T-helper 2 cell treated with Interferon-gamma antibody and Interleukin-4, amounts not matched to agents 5 μg/mL and 100 μg/mL, for 36 hours (primary cell): ENCODE data around the gene DDC.
"Not testable (repeated sequence)": the region's sequence is repeated elsewhere in the genome, so short reads cannot be mapped to it uniquely, and the experiment has no call there.

Experiments
- DNase-seq: peaks from one replicate; pipeline ENCODE4 v3.0.0; 2021; ENCODE audit warnings: low spot score
- H3K27ac Mint-ChIP-seq: one replicate; pipeline ENCODE4 v1.8.0; 2021; ENCODE audit warnings: mild to moderate bottlenecking, mixed read lengths
- H3K27me3 Mint-ChIP-seq: one replicate; pipeline ENCODE4 v1.8.0; 2021; ENCODE audit warnings: low read depth, mixed read lengths
- H3K36me3 Mint-ChIP-seq: one replicate; pipeline ENCODE4 v1.8.0; 2021; ENCODE audit warnings: low read depth, mixed read lengths
- H3K4me1 Mint-ChIP-seq: one replicate; pipeline ENCODE4 v1.8.0; 2021; ENCODE audit warnings: low read depth, mixed read lengths
- H3K4me3 Mint-ChIP-seq: one replicate; pipeline ENCODE4 v1.8.0; 2022; ENCODE audit warnings: mild to moderate bottlenecking, moderate library complexity, mixed read lengths
- H3K9me3 Mint-ChIP-seq: one replicate; pipeline ENCODE4 v1.8.0; 2021; ENCODE audit warnings: mixed read lengths

Gene DDC

GRCh38 chr7:50555594-50556140 is 9.5 kb downstream of the DDC start:
- no peaks in the 10 kb centered on the region for H3K4me1 Mint-ChIP-seq
- no peak overlapping the region for H3K27ac Mint-ChIP-seq
- no peak overlapping the region for H3K4me3 Mint-ChIP-seq
- peaks cover 13% of the 10 kb centered on the region for H3K27me3 Mint-ChIP-seq
- DNase-seq: no peak
- H3K9me3 Mint-ChIP-seq: no peaks in the 10 kb centered on the region
- no peaks in the 10 kb centered on the region for H3K36me3 Mint-ChIP-seq

- H3K4me1 Mint-ChIP-seq: no peaks in the 10 kb centered on the region
- no peak overlapping the region for H3K27ac Mint-ChIP-seq
- H3K36me3 Mint-ChIP-seq: no peaks in the 10 kb centered on the region
- H3K9me3 Mint-ChIP-seq: no peaks in the 10 kb centered on the region
- H3K27me3 Mint-ChIP-seq: peaks cover 13% of the 10 kb centered on the region
- DNase-seq: no peak
- no peak overlapping the region for H3K4me3 Mint-ChIP-seq
Measured at GRCh38 chr7:50554431-50555322, 10.5 kb downstream of the DDC start.

GRCh38 chr7:50553973-50554372 is 11.2 kb downstream of the DDC start:
- Mint-ChIP-seq H3K27me3 (peaks cover 10% of the 10 kb centered on the region), H3K27ac (no peak overlapping the region), H3K36me3 (no peaks in the 10 kb centered on the region), H3K4me1 (no peaks in the 10 kb centered on the region), H3K4me3 (no peak overlapping the region), H3K9me3 (no peaks in the 10 kb centered on the region)
- no peak for DNase-seq

- H3K36me3 Mint-ChIP-seq: no peaks in the 10 kb centered on the region
- peaks cover 7% of the 10 kb centered on the region for H3K27me3 Mint-ChIP-seq
- no peak overlapping the region for H3K4me3 Mint-ChIP-seq
- H3K27ac Mint-ChIP-seq: no peak overlapping the region
- no peak for DNase-seq
- no peaks in the 10 kb centered on the region for H3K9me3 Mint-ChIP-seq
- H3K4me1 Mint-ChIP-seq: peaks cover 6% of the 10 kb centered on the region
Measured at GRCh38 chr7:50552921-50553320, 12.3 kb downstream of the DDC start.

GRCh38 chr7:50552139-50552538 is 13.1 kb downstream of the DDC start:
- H3K4me1 Mint-ChIP-seq: peaks cover 6% of the 10 kb centered on the region
- no peak overlapping the region for H3K4me3 Mint-ChIP-seq
- peaks cover 5% of the 10 kb centered on the region for H3K27me3 Mint-ChIP-seq
- no peak for DNase-seq
- H3K9me3 Mint-ChIP-seq: no peaks in the 10 kb centered on the region
- H3K27ac Mint-ChIP-seq: no peak overlapping the region
- no peaks in the 10 kb centered on the region for H3K36me3 Mint-ChIP-seq

GRCh38 chr7:50545613-50546012 is 19.6 kb downstream of the DDC start:
- H3K4me1 Mint-ChIP-seq: peaks cover 16% of the 10 kb centered on the region
- DNase-seq, H3K27ac Mint-ChIP-seq, H3K4me3 Mint-ChIP-seq, H3K27me3 Mint-ChIP-seq, H3K9me3 Mint-ChIP-seq, H3K36me3 Mint-ChIP-seq: not testable (repeated sequence)

- H3K27me3 Mint-ChIP-seq: peaks cover 2% of the 10 kb centered on the region
- no peak overlapping the region for H3K27ac Mint-ChIP-seq
- no peak for DNase-seq
- no peaks in the 10 kb centered on the region for H3K36me3 Mint-ChIP-seq
- H3K4me3 Mint-ChIP-seq: no peak overlapping the region
- H3K9me3 Mint-ChIP-seq: no peaks in the 10 kb centered on the region
- H3K4me1 Mint-ChIP-seq: peaks cover 16% of the 10 kb centered on the region
Measured at GRCh38 chr7:50544992-50545391, 20.2 kb downstream of the DDC start.

GRCh38 chr7:50543776-50544442 is 21.3 kb downstream of the DDC start:
- no peaks in the 10 kb centered on the region for H3K9me3 Mint-ChIP-seq
- no peak overlapping the region for H3K4me3 Mint-ChIP-seq
- peaks cover 16% of the 10 kb centered on the region for H3K4me1 Mint-ChIP-seq
- peaks cover 2% of the 10 kb centered on the region for H3K27me3 Mint-ChIP-seq
- H3K27ac Mint-ChIP-seq: no peak overlapping the region
- peak; percentile 2 for DNase-seq
- H3K36me3 Mint-ChIP-seq: no peaks in the 10 kb centered on the region

GRCh38 chr7:50542132-50542531 is 23.1 kb downstream of the DDC start:
- Mint-ChIP-seq H3K9me3 (no peaks in the 10 kb centered on the region), H3K4me3 (no peak overlapping the region), H3K27me3 (peaks cover 2% of the 10 kb centered on the region), H3K4me1 (peaks cover 10% of the 10 kb centered on the region), H3K27ac (no peak overlapping the region), H3K36me3 (no peaks in the 10 kb centered on the region)
- DNase-seq: no peak

- no peaks in the 10 kb centered on the region for H3K9me3 Mint-ChIP-seq
- H3K36me3 Mint-ChIP-seq: no peaks in the 10 kb centered on the region
- peaks cover 2% of the 10 kb centered on the region for H3K27me3 Mint-ChIP-seq
- H3K4me1 Mint-ChIP-seq: peaks cover 6% of the 10 kb centered on the region
- H3K4me3 Mint-ChIP-seq: no peak overlapping the region
- DNase-seq: no peak
- no peak overlapping the region for H3K27ac Mint-ChIP-seq
Measured at GRCh38 chr7:50540785-50541579, 24.2 kb downstream of the DDC start.

- Mint-ChIP-seq H3K9me3 (no peaks in the 10 kb centered on the region), H3K36me3 (no peaks in the 10 kb centered on the region), H3K27ac (no peak overlapping the region), H3K4me1 (peaks cover 6% of the 10 kb centered on the region), H3K27me3 (no peaks in the 10 kb centered on the region), H3K4me3 (no peak overlapping the region)
- no peak for DNase-seq
Measured at GRCh38 chr7:50539725-50540124, 25.5 kb downstream of the DDC start.

GRCh38 chr7:50538478-50538877 is 26.7 kb downstream of the DDC start:
- peaks cover 10% of the 10 kb centered on the region for H3K4me1 Mint-ChIP-seq
- H3K36me3 Mint-ChIP-seq: no peaks in the 10 kb centered on the region
- no peaks in the 10 kb centered on the region for H3K9me3 Mint-ChIP-seq
- no peaks in the 10 kb centered on the region for H3K27me3 Mint-ChIP-seq
- no peak overlapping the region for H3K27ac Mint-ChIP-seq
- DNase-seq: no peak
- no peak overlapping the region for H3K4me3 Mint-ChIP-seq

GRCh38 chr7:50537417-50537816 is 27.8 kb downstream of the DDC start:
- no peak overlapping the region for H3K27ac Mint-ChIP-seq
- DNase-seq: no peak
- H3K4me1 Mint-ChIP-seq: peaks cover 10% of the 10 kb centered on the region
- H3K27me3 Mint-ChIP-seq: peaks cover 3% of the 10 kb centered on the region
- no peaks in the 10 kb centered on the region for H3K36me3 Mint-ChIP-seq
- no peak overlapping the region for H3K4me3 Mint-ChIP-seq
- H3K9me3 Mint-ChIP-seq: no peaks in the 10 kb centered on the region

GRCh38 chr7:50535291-50535711 is 29.9 kb downstream of the DDC start:
- not testable (repeated sequence) for H3K27me3 Mint-ChIP-seq, DNase-seq, H3K36me3 Mint-ChIP-seq, H3K4me3 Mint-ChIP-seq, H3K9me3 Mint-ChIP-seq, H3K27ac Mint-ChIP-seq
- peaks cover 16% of the 10 kb centered on the region for H3K4me1 Mint-ChIP-seq
